Hindlimb muscle (tissue), 1 donor: ENCODE data around the gene GOLIM4. TPM values are rescaled to one million over a fixed set of nuclear protein-coding genes. Genes with fewer than 3 reads are reported as not detected.

Source experiments
- DNase-seq: peaks from one replicate; pipeline ENCODE4 v3.0.0-alpha.2; 2013
- polyA plus RNA-seq: library from polyadenylated mRNA; unstranded; fragments of 120-200 nt; gene quantifications from one replicate; pipeline ENCODE4 v1.2.1, GENCODE V29; 2013; ENCODE audit not compliant: insufficient read length

GOLIM4 gene
- polyA plus RNA-seq, 1 donor = 38.6 TPM

- DNase-seq = no peak
These were observed 105.7 kb downstream of the GOLIM4 start for GRCh38 chr3:167989999-167990398.

DNA sequence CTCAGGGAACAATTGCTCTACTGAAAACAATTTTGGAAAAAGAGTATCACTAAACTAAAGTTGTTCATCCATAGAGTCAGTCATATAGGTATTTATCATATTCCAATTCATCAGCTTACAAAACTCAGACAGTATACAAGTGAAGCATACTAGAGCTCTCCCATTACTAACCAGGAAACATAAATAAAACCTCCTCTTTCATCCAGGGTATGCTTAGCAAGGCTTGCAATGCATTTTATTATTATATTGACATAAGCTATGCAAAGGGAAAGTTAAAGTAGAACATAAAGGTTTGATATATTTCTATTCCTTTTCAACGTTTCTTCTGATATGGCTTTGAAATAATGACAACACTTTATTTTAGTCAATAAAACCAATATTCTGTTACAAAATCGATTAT lies 106.7 kb downstream of the GOLIM4 start:
- DNase-seq = no peak

DNA sequence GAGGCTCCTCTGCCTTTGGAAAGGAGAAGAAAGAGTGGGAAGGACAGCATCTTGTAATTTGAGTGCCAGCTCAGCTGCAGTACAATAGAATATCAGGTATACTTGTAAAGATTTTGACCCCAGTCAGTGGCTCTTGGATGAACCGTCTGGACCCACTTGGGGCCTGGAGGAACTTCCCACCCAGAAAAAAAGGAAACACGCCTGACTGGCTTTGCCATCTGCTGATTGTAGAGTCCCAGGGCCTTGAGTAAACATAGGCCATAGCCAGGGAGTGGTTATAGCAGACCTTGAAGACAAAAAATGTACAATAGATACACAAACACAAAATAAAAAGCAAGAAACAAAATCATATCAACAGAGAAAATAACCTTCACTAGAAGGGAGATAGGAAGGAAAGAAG lies 112.1 kb downstream of the GOLIM4 start:
- DNase-seq = no peak

GRCh38 chr3:167978486-167978885 lies 117.2 kb downstream of the GOLIM4 start:
- no peak for DNase-seq

DNA sequence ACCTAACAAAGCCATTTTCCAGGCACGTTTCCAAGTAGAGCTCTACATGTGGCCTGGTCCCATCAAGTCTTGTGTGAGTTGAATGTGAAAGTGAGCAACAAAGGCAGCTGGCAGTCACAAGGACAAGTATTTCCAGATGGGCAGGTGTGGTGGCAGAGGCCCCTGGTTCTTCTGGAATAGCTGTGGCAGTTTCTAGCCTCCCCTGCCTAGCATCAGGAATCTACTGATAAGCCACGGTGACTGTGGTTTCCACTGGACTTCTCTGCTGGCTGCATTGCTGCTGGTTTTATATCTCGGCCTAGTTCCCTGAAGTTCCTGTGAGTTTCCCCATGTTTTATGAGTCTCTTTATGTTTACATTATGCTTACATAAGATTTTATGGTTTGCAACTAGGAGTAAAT lies 117.7 kb downstream of the GOLIM4 start:
- DNase-seq = no peak

- peak; percentile 3 for DNase-seq
These were observed 119.0 kb downstream of the GOLIM4 start for GRCh38 chr3:167976516-167977361.

GRCh38 chr3:167973901-167974300 lies 121.8 kb downstream of the GOLIM4 start:
- no peak for DNase-seq

- DNase-seq = no peak
These were observed 122.7 kb downstream of the GOLIM4 start for GRCh38 chr3:167973046-167973445.

DNA sequence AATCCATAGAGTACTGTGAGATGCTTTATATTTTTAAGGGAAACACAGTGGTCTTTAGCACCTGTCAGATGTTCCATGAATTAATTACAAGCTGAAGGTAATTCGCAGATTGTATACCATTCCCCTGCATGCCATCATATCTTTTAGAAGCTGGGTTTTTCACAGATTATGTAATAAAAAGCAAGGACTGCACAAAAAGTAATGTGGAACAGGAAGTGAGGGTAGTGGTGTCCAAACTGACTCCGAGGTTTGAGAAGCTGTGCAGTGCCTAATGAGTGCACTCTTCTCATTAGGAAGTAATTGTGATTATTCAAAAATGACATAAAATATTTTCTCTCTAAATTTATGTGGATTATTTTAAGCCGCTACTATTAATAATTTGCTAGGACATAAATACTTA lies 123.2 kb downstream of the GOLIM4 start:
- no peak for DNase-seq

DNA sequence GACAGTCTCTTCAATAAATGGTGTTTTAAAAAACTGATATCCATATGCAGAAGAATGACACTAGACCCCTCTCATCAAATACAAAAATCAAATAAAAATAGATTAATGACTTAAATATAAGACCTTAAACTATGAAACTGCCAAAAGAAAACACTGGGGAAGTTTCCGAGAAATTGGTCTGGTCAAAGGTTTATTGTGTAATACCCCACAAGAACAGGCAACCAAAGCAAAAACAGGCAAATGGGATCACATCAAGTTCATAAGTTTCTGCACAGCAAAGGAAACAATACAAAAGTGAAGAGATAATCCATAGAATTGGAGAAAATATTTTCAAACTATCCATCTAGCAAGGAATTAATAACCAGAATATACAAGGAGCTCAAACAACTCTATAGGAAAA lies 126.2 kb downstream of the GOLIM4 start:
- DNase-seq = no peak

- DNase-seq = no peak
These were observed 128.3 kb downstream of the GOLIM4 start for GRCh38 chr3:167967257-167968036.
